Mesendoderm (in vitro differentiated cells): ENCODE results near the gene EGFR.
A peak's percentile ranks its signal among the peaks of the same experiment; 100 is the strongest.

ENCODE experiments used
- DNase-seq: peaks from one replicate; pipeline ENCODE4 v3.0.0; 2013
- H2AK5ac ChIP-seq: 2 replicates; pipeline ENCODE4 v1.6.1; 2013; ENCODE audit warnings: low read length, inconsistent platforms
- H2BK120ac ChIP-seq: 2 replicates; pipeline ENCODE4 v1.6.1; 2013; ENCODE audit warnings: low read depth, mild to moderate bottlenecking, low read length, moderate library complexity, mixed read lengths
- H2BK15ac ChIP-seq: replicated peaks from 2 replicates; pipeline ENCODE4 v1.6.1; 2013; ENCODE audit warnings: low read depth, mild to moderate bottlenecking, moderate library complexity
- H2BK5ac ChIP-seq: 2 replicates; pipeline ENCODE4 v1.6.1; 2013; ENCODE audit warnings: low read length, inconsistent platforms
- H3K18ac ChIP-seq: 2 replicates; pipeline ENCODE4 v1.6.1; 2013; ENCODE audit warnings: mild to moderate bottlenecking, low read length, mixed read lengths
- H3K23ac ChIP-seq: one replicate; pipeline ENCODE4 v1.6.1; 2013; ENCODE audit warnings: low read length
- H3K27ac ChIP-seq: 2 replicates; pipeline ENCODE4 v1.5.1; 2013; ENCODE audit warnings: low read depth, mild to moderate bottlenecking, inconsistent platforms, low read length, moderate library complexity
- H3K27me3 ChIP-seq: 2 replicates; pipeline ENCODE4 v1.6.1; 2013; ENCODE audit warnings: low read length, control low read depth, mild to moderate bottlenecking, inconsistent platforms; ENCODE audit not compliant: insufficient read depth, poor library complexity
- H3K36me3 ChIP-seq: 2 replicates; pipeline ENCODE4 v1.6.1; 2013; ENCODE audit warnings: low read length, inconsistent platforms; ENCODE audit not compliant: control insufficient read depth, insufficient read depth
- H3K4ac ChIP-seq: one replicate; pipeline ENCODE4 v1.6.1; 2013; ENCODE audit warnings: low read depth, mild to moderate bottlenecking, low read length, moderate library complexity
- H3K4me1 ChIP-seq: 2 replicates; pipeline ENCODE4 v1.6.1; 2013; ENCODE audit warnings: low read depth, low read length, inconsistent platforms; ENCODE audit not compliant: control insufficient read depth
- H3K4me2 ChIP-seq: 2 replicates; pipeline ENCODE4 v1.6.1; 2013; ENCODE audit warnings: low read length
- H3K4me3 ChIP-seq: 2 replicates; pipeline ENCODE4 v1.5.1; 2013; ENCODE audit warnings: mild to moderate bottlenecking, low read length
- H3K56ac ChIP-seq: one replicate; pipeline ENCODE4 v1.6.1; 2013; ENCODE audit warnings: low read length
- H3K79me1 ChIP-seq: 2 replicates; pipeline ENCODE4 v1.6.1; 2013; ENCODE audit warnings: low read length, inconsistent platforms
- H3K79me2 ChIP-seq: 2 replicates; pipeline ENCODE4 v1.6.1; 2013; ENCODE audit warnings: mild to moderate bottlenecking, low read length; ENCODE audit not compliant: control insufficient read depth, insufficient read depth
- H3K9ac ChIP-seq: 2 replicates; pipeline ENCODE4 v1.6.1; 2013; ENCODE audit warnings: low read length, inconsistent platforms
- H4K5ac ChIP-seq: one replicate; pipeline ENCODE4 v1.6.1; 2013; ENCODE audit warnings: low read length
- H4K8ac ChIP-seq: one replicate; pipeline ENCODE4 v1.6.1; 2013; ENCODE audit warnings: low read depth, mild to moderate bottlenecking, control low read depth, low read length, moderate library complexity
- WGBS: extraction: QIAGEN DNeasy Blood & Tissue Kit; methylation state at CpG from one replicate; pipeline ENCODE4 v1.1.7; 2013; ENCODE audit warnings: low lambda C conversion rate, missing lambda C conversion rate; ENCODE audit not compliant: insufficient coverage; ENCODE audit errors: extremely low coverage; 5-methylcytosine and 5-hydroxymethylcytosine counted together

The EGFR gene

GRCh38 chr7:55109404-55110167 is 90.8 kb downstream of the EGFR start:
- Histone ChIP-seq H4K8ac (no peak overlapping the region), H4K5ac (no peak overlapping the region), H3K4ac (no peak overlapping the region), H3K27ac (no peak overlapping the region), H3K36me3 (no peaks in the 10 kb centered on the region), H2AK5ac (no peak overlapping the region), H3K4me2 (no peak overlapping the region), H3K18ac (no peak overlapping the region), H3K79me2 (no peaks in the 10 kb centered on the region), H3K4me1 (no peaks in the 10 kb centered on the region), H3K9ac (no peak overlapping the region), H3K56ac (no peak overlapping the region), H3K4me3 (no peak overlapping the region), H3K23ac (no peak overlapping the region), H3K27me3 (no peaks in the 10 kb centered on the region), H2BK5ac (no peak overlapping the region), H2BK120ac (no peak overlapping the region), H3K79me1 (no peaks in the 10 kb centered on the region), H2BK15ac (no peak overlapping the region)
- DNase-seq = peak; percentile 18
- WGBS = no CpG with 5 or more reads among the region's 8 CpGs

DNA sequence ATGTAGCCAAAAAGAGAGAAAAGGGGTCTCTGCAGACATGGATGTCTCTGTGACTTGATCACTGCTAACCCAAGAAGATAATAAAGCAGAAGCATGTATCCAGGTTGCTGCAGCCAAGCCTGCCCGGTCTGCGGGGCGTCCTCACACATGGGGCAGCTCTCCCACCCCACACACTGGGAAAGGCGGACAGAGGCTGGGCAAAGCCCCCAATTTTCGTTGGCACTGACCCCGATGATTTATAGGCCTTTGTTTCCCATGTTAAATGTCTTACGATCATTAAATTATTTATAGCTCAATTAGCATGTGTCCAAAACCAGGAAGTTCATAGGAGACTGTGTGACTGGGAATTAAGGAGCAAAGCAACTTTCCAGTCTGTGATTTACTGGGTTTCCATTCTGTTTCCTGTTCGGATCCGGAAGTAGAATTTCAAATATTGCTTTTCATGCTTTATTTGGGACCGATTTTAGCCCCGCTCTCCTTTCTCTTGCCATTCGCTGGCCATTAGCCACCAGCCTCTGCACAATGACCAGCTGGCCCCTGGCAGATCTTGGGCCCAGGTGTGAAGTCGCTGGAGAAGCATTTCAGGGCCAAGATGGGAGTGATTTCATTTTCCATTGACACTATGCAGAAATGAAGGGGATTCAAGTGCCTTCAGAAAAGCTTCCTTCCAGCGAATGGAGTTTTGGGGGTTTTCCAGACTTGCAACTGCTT is 91.6 kb downstream of the EGFR start:
- Histone ChIP-seq H3K79me1 (no peaks in the 10 kb centered on the region), H3K36me3 (no peaks in the 10 kb centered on the region), H3K4me2 (no peak overlapping the region), H2AK5ac (no peak overlapping the region), H3K4me3 (no peak overlapping the region), H3K9ac (no peak overlapping the region), H3K27ac (no peak overlapping the region), H2BK120ac (no peak overlapping the region), H3K27me3 (no peaks in the 10 kb centered on the region), H3K4ac (no peak overlapping the region), H4K5ac (no peak overlapping the region), H3K23ac (no peak overlapping the region), H2BK5ac (no peak overlapping the region), H3K79me2 (no peaks in the 10 kb centered on the region), H3K56ac (no peak overlapping the region), H3K18ac (no peak overlapping the region), H2BK15ac (no peak overlapping the region), H3K4me1 (no peaks in the 10 kb centered on the region), H4K8ac (no peak overlapping the region)
- no peak for DNase-seq
- no CpG with 5 or more reads among the region's 14 CpGs for WGBS

- H3K27ac ChIP-seq = no peak overlapping the region
- no peak overlapping the region for H2BK5ac ChIP-seq
- no peak overlapping the region for H3K4ac ChIP-seq
- no peaks in the 10 kb centered on the region for H3K79me2 ChIP-seq
- no peak overlapping the region for H3K4me2 ChIP-seq
- H4K5ac ChIP-seq = no peak overlapping the region
- no peak overlapping the region for H3K56ac ChIP-seq
- H3K36me3 ChIP-seq = no peaks in the 10 kb centered on the region
- no peak overlapping the region for H4K8ac ChIP-seq
- H3K4me3 ChIP-seq = no peak overlapping the region
- H3K79me1 ChIP-seq = no peaks in the 10 kb centered on the region
- no peaks in the 10 kb centered on the region for H3K27me3 ChIP-seq
- H3K23ac ChIP-seq = no peak overlapping the region
- no peaks in the 10 kb centered on the region for H3K4me1 ChIP-seq
- no CpG with 5 or more reads among the region's 9 CpGs for WGBS
- no peak overlapping the region for H3K9ac ChIP-seq
- no peak for DNase-seq
- no peak overlapping the region for H2AK5ac ChIP-seq
- no peak overlapping the region for H2BK15ac ChIP-seq
- H2BK120ac ChIP-seq = no peak overlapping the region
- no peak overlapping the region for H3K18ac ChIP-seq
Observed at GRCh38 chr7:55110993-55111361, 92.2 kb downstream of the EGFR start.

DNA sequence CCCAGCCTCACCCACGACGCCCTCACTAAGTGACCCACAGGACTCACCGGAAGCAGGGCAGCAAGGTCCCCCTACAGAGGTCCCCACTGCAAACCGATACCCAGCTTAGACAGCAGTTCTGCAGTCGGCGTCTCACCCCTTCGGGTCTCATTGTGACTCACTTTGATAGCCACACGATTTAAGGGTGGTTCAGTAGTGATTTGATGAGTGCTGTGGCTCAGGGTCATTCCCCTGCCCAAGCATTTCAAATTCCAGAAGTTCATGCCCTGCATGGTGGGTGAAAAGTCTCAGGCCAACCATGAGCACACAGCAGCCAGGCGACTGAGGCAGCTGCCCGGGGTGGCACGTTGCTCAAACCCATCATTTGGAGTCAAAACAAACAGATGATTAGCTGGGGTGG is 93.2 kb downstream of the EGFR start:
- no CpG with 5 or more reads among the region's 11 CpGs for WGBS
- no peaks in the 10 kb centered on the region for H3K79me2 ChIP-seq
- H2AK5ac ChIP-seq = no peak overlapping the region

GRCh38 chr7:55113760-55114540 is 95.1 kb downstream of the EGFR start:
- Histone ChIP-seq H3K79me2 (no peaks in the 10 kb centered on the region), H3K18ac (no peak overlapping the region), H3K27ac (no peak overlapping the region), H2BK5ac (no peak overlapping the region), H3K9ac (no peak overlapping the region), H3K4ac (no peak overlapping the region), H2BK15ac (no peak overlapping the region), H2AK5ac (no peak overlapping the region), H3K4me1 (no peaks in the 10 kb centered on the region), H2BK120ac (no peak overlapping the region), H3K36me3 (no peaks in the 10 kb centered on the region), H3K27me3 (no peaks in the 10 kb centered on the region), H3K56ac (no peak overlapping the region), H4K8ac (no peak overlapping the region), H3K4me2 (no peak overlapping the region), H3K23ac (no peak overlapping the region), H3K79me1 (no peaks in the 10 kb centered on the region), H3K4me3 (no peak overlapping the region), H4K5ac (no peak overlapping the region)
- whole genome bisulfite sequencing = no CpG with 5 or more reads among the region's 3 CpGs
- DNase-seq = no peak

More for the DNA sequence above, 93.2 kb downstream of the EGFR start:
- Histone ChIP-seq H3K27ac (no peak overlapping the region), H3K4ac (no peak overlapping the region), H4K5ac (no peak overlapping the region), H3K56ac (no peak overlapping the region), H3K4me2 (no peak overlapping the region), H3K79me1 (no peaks in the 10 kb centered on the region), H3K9ac (no peak overlapping the region), H3K18ac (no peak overlapping the region), H3K4me3 (no peak overlapping the region), H3K23ac (peak overlapping the region; percentile 66), H2BK120ac (no peak overlapping the region), H4K8ac (no peak overlapping the region), H3K27me3 (no peaks in the 10 kb centered on the region), H2BK5ac (no peak overlapping the region), H3K36me3 (no peaks in the 10 kb centered on the region), H2BK15ac (no peak overlapping the region), H3K4me1 (no peaks in the 10 kb centered on the region)
- no peak for DNase-seq
